Activated B cell treated with CpG ODN at 0.5 μM for 24 hours (primary cell): Measurements from ENCODE around the gene ATP8B4. TPM values are rescaled to one million over a fixed set of nuclear protein-coding genes. Genes with fewer than 3 reads are reported as not detected.

ENCODE experiments used
- ATAC-seq: fragments of 200-7000 bp; cut with Tn5 transposase; one replicate; pipeline ENCODE4 v1.10.0; 2021; ENCODE audit warnings: low read depth, mild to moderate bottlenecking, moderate library complexity
- CTCF ChIA-PET: fragments of 350-600 bp; sonication (Branson Sonifier 250); formaldehyde crosslinking; loops from one replicate; lab custom pipeline; 2021; ENCODE audit warnings: antibody characterized with exemption; lab: Charles Lee
- POLR2A ChIA-PET: fragments of 350-600 bp; sonication (Branson Sonifier 250); formaldehyde crosslinking; loops from one replicate; lab custom pipeline; 2021; ENCODE audit warnings: antibody characterized with exemption; lab: Charles Lee
- DNase-seq: peaks from one replicate; pipeline ENCODE4 v3.0.0; 2022
- H3K27ac Mint-ChIP-seq: one replicate; pipeline ENCODE4 v1.8.0; 2020; ENCODE audit warnings: mixed read lengths
- H3K27me3 Mint-ChIP-seq: one replicate; pipeline ENCODE4 v1.8.0; 2021; ENCODE audit warnings: mixed read lengths
- H3K36me3 Mint-ChIP-seq: one replicate; pipeline ENCODE4 v1.8.0; 2021; ENCODE audit warnings: low read depth, mixed read lengths
- H3K4me1 Mint-ChIP-seq: one replicate; pipeline ENCODE4 v1.8.0; 2021; ENCODE audit warnings: mixed read lengths
- H3K4me3 Mint-ChIP-seq: one replicate; pipeline ENCODE4 v1.8.0; 2020; ENCODE audit warnings: mild to moderate bottlenecking, mixed read lengths
- H3K9me3 Mint-ChIP-seq: one replicate; pipeline ENCODE4 v1.8.0; 2020; ENCODE audit warnings: mixed read lengths
- intact Hi-C: fragments of 100-400 bp; cut with micrococcal nuclease; formaldehyde crosslinking; loops from one replicate; pipeline ENCODE4 v1.15.1; 2024
- total RNA-seq: library from RNA; stranded (reverse); gene quantifications from 2 replicates; pipeline ENCODE4 v1.2.3, GENCODE V29; 2022
- TF ChIP-seq, protein P1 (sequence below): fragments of 200-600 bp; IDR thresholded peaks from one replicate; pipeline ENCODE4 v1.8.0; 2022; ENCODE audit warnings: antibody characterized with exemption, mild to moderate bottlenecking

The ATP8B4 gene
- total RNA-seq, 1 donor from 2014 or later: 0.86 TPM

GRCh38 chr15:49864251-49864650 is 254.8 kb downstream of the ATP8B4 start:
- no peak for ATAC-seq
- ChIA-PET POLR2A (no interaction called here), CTCF (no interaction called here)
- no peaks in the 10 kb centered on the region for H3K4me1 Mint-ChIP-seq
- TF ChIP-seq, protein P1, sequence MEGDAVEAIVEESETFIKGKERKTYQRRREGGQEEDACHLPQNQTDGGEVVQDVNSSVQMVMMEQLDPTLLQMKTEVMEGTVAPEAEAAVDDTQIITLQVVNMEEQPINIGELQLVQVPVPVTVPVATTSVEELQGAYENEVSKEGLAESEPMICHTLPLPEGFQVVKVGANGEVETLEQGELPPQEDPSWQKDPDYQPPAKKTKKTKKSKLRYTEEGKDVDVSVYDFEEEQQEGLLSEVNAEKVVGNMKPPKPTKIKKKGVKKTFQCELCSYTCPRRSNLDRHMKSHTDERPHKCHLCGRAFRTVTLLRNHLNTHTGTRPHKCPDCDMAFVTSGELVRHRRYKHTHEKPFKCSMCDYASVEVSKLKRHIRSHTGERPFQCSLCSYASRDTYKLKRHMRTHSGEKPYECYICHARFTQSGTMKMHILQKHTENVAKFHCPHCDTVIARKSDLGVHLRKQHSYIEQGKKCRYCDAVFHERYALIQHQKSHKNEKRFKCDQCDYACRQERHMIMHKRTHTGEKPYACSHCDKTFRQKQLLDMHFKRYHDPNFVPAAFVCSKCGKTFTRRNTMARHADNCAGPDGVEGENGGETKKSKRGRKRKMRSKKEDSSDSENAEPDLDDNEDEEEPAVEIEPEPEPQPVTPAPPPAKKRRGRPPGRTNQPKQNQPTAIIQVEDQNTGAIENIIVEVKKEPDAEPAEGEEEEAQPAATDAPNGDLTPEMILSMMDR: no peak
- no peak overlapping the region for H3K27ac Mint-ChIP-seq
- H3K9me3 Mint-ChIP-seq: no peaks in the 10 kb centered on the region
- H3K36me3 Mint-ChIP-seq: no peaks in the 10 kb centered on the region
- peaks cover 3% of the 10 kb centered on the region for H3K27me3 Mint-ChIP-seq
- no peak for DNase-seq
- intact Hi-C loops: no loop called here
- no peak overlapping the region for H3K4me3 Mint-ChIP-seq

DNA sequence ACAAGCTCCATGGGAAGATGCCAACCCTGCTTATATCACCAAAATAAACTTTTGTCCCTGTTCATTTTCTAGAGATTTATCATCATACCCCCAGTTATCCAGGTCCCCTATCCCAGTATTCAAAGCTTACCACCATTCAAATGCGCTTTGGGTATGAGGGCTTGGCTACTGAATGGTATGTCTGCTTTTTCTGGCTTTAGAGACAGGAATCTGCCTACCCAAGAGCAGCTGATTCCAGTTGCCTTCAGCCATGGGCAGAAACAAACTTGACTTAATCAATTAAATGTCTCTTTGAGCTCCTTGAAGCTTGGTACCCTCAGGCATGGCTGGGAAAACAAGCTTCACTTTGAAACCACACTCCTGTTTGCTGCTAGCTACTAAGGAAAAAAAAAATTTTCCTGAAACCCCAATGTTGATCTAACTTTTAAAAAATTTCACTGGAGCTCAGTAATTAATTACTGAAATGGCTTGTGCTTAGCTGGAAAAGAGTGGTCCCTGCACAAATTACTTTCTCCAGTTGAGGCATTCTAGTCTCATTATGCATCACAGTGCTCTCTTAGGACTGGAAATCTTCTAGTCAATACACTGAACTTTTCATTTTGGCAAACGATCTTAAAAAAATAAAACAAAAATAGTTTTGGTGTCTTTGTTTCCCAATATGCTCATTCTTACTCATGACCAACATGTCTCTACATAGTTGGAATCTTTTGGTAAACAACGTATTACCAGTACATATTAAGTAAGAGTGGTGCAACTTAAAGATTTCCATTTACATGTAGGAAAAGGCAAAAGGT is 255.4 kb downstream of the ATP8B4 start:
- Mint-ChIP-seq H3K27me3 (peaks cover 3% of the 10 kb centered on the region), H3K36me3 (no peaks in the 10 kb centered on the region), H3K9me3 (no peaks in the 10 kb centered on the region), H3K4me1 (no peaks in the 10 kb centered on the region), H3K4me3 (no peak overlapping the region), H3K27ac (no peak overlapping the region)
- ChIA-PET CTCF (no interaction called here), POLR2A (no interaction called here)
- ATAC-seq: no peak
- DNase-seq: no peak
- TF ChIP-seq, protein P1: no peak
- intact Hi-C loops: no loop called here

DNA sequence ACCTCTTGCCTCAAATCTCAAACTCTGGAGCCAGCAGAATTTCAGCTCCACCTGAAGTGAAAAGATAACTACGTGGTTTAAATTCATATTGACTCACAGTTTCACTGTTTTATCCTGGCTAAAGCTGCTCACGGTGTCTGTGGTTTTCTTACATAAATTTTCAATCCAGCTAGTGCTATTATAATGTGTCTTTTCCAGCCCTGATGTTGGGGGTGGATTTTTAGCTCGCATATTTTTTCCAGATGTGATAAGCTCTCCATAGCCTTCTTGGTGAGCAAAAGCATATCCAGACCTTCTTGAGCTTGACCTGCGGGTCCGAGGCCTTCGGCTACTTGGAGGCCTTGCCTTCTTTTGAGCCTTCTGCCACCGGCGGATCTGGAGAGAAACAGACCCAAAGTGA is 258.9 kb downstream of the ATP8B4 start:
- ChIA-PET POLR2A (no interaction called here), CTCF (no interaction called here)
- Mint-ChIP-seq H3K9me3 (no peaks in the 10 kb centered on the region), H3K27ac (no peak overlapping the region), H3K4me1 (no peaks in the 10 kb centered on the region), H3K27me3 (no peaks in the 10 kb centered on the region), H3K4me3 (no peak overlapping the region), H3K36me3 (no peaks in the 10 kb centered on the region)
- no peak for DNase-seq
- intact Hi-C loops: no loop called here
- ATAC-seq: no peak
- TF ChIP-seq, protein P1: no peak

- ChIA-PET CTCF (no interaction called here), POLR2A (no interaction called here)
- ATAC-seq: no peak
- Mint-ChIP-seq H3K9me3 (no peaks in the 10 kb centered on the region), H3K27me3 (no peaks in the 10 kb centered on the region), H3K4me3 (no peak overlapping the region), H3K27ac (no peak overlapping the region), H3K36me3 (no peaks in the 10 kb centered on the region), H3K4me1 (no peaks in the 10 kb centered on the region)
- DNase-seq: no peak
- TF ChIP-seq, protein P1: no peak
- intact Hi-C loops: no loop called here
Measured at GRCh38 chr15:49857496-49858475, 261.2 kb downstream of the ATP8B4 start.
